Left ventricle myocardium superior (tissue), 1 donor: ENCODE measurements around the gene SLCO3A1. TPM values are rescaled to one million over a fixed set of nuclear protein-coding genes. Genes with fewer than 3 reads are reported as not detected.
A peak's percentile ranks its signal among the peaks of the same experiment; 100 is the strongest.

Experiments
- ATAC-seq: fragments of 200-7000 bp; cut with Tn5 transposase; one replicate; pipeline ENCODE4 v1.9.1; 2020; ENCODE audit warnings: mild to moderate bottlenecking, moderate library complexity
- DNase-seq: peaks from one replicate; pipeline ENCODE4 v3.0.0-alpha.2; 2020
- intact Hi-C: fragments of 100-400 bp; cut with micrococcal nuclease; formaldehyde crosslinking; loops from one replicate; pipeline ENCODE4 v1.11.0; 2022
- total RNA-seq: library from RNA; stranded (reverse); fragmentation: NEBNext Ultra II Directional; extraction: Animal tissue kit (Norgen Biotek cat#: 25700); gene quantifications from one replicate; pipeline ENCODE4 v1.2.1, GENCODE V29; 2021
- donor health status: DM: no; HTN: yes; CAD: no; lungs with severe emphysema.

SLCO3A1 gene
- total RNA-seq, 1 donor from 2014 or later: 52.8 TPM

GRCh38 chr15:91874992-91875660 is 21.6 kb downstream of the SLCO3A1 start:
- ATAC-seq (no peak), DNase-seq (no peak)
- intact Hi-C loops: no loop called here

GRCh38 chr15:91876187-91876586 is 22.7 kb downstream of the SLCO3A1 start:
- ATAC-seq: peak; percentile 25
- intact Hi-C loops: no loop called here
- no peak for DNase-seq

GRCh38 chr15:91878319-91878870 is 24.9 kb downstream of the SLCO3A1 start:
- DNase-seq: no peak
- ATAC-seq: no peak
- intact Hi-C loops: no loop called here

GRCh38 chr15:91879158-91879557 is 25.6 kb downstream of the SLCO3A1 start:
- DNase-seq: no peak
- no peak for ATAC-seq
- intact Hi-C loops: no loop called here

- no peak for ATAC-seq
- no peak for DNase-seq
- intact Hi-C loops: no loop called here
Measured at GRCh38 chr15:91880373-91880772, 26.9 kb downstream of the SLCO3A1 start.

- intact Hi-C loops: no loop called here
- DNase-seq: no peak
- ATAC-seq: no peak
Measured at GRCh38 chr15:91881569-91882297, 28.2 kb downstream of the SLCO3A1 start.

- ATAC-seq (peak; percentile 87), DNase-seq (peak; percentile 52)
- intact Hi-C loops: no loop called here
Measured at GRCh38 chr15:91882858-91883586, 29.5 kb downstream of the SLCO3A1 start.

GRCh38 chr15:91884606-91885005 is 31.1 kb downstream of the SLCO3A1 start:
- intact Hi-C loops: no loop called here
- ATAC-seq (no peak), DNase-seq (no peak)

GRCh38 chr15:91885054-91885453 is 31.5 kb downstream of the SLCO3A1 start:
- ATAC-seq (no peak), DNase-seq (no peak)
- intact Hi-C loops: no loop called here

GRCh38 chr15:91885714-91886270 is 32.3 kb downstream of the SLCO3A1 start:
- DNase-seq (peak; percentile 43), ATAC-seq (peak; percentile 15)
- intact Hi-C loops: no loop called here

- intact Hi-C loops: no loop called here
- no peak for ATAC-seq
- no peak for DNase-seq
Measured at GRCh38 chr15:91886878-91887277, 33.4 kb downstream of the SLCO3A1 start.

- peak; percentile 56 for DNase-seq
- ATAC-seq: peak; percentile 67
- intact Hi-C loops: no loop called here
Measured at GRCh38 chr15:91887321-91887720, 33.8 kb downstream of the SLCO3A1 start.

- peak; percentile 4 for ATAC-seq
- intact Hi-C loops: no loop called here
- no peak for DNase-seq
Measured at GRCh38 chr15:91887921-91888373, 34.4 kb downstream of the SLCO3A1 start.

GRCh38 chr15:91889111-91889815 is 35.8 kb downstream of the SLCO3A1 start:
- no peak for ATAC-seq
- no peak for DNase-seq
- intact Hi-C loops: no loop called here

GRCh38 chr15:91890614-91891013 is 37.1 kb downstream of the SLCO3A1 start:
- intact Hi-C loops: no loop called here
- ATAC-seq (no peak), DNase-seq (no peak)

- DNase-seq: no peak
- intact Hi-C loops: no loop called here
- no peak for ATAC-seq
Measured at GRCh38 chr15:91891101-91891500, 37.6 kb downstream of the SLCO3A1 start.

GRCh38 chr15:91891788-91892345 is 38.4 kb downstream of the SLCO3A1 start:
- ATAC-seq: peak; percentile 70
- intact Hi-C loops: no loop called here
- DNase-seq: peak; percentile 68

GRCh38 chr15:91892436-91892835 is 38.9 kb downstream of the SLCO3A1 start:
- ATAC-seq: peak; percentile 27
- intact Hi-C loops: no loop called here
- DNase-seq: no peak

- ATAC-seq (no peak), DNase-seq (no peak)
- intact Hi-C loops: no loop called here
Measured at GRCh38 chr15:91894606-91895005, 41.1 kb downstream of the SLCO3A1 start.
